Mammary microvascular endothelial cell (primary cell): ENCODE results near the gene GTPBP8. TPM values are rescaled to one million over a fixed set of nuclear protein-coding genes. Genes with fewer than 3 reads are reported as not detected.

ENCODE experiments used
- total RNA-seq: library from RNA; depleted of rRNA; stranded (reverse); fragments of >200 nt; gene quantifications from 2 replicates; pipeline ENCODE4 v1.2.3, GENCODE V29; 2015

GTPBP8 gene
- 19.6 and 22.7 TPM in 2 replicates for total RNA-seq

GRCh38 chr3:112990672-112991602 is at the start of gene GTPBP8:
Gene GTPBP8 (plus strand): TSS chr3:112990984. CDS start chr3:112991000, 16 bp downstream.

DNA sequence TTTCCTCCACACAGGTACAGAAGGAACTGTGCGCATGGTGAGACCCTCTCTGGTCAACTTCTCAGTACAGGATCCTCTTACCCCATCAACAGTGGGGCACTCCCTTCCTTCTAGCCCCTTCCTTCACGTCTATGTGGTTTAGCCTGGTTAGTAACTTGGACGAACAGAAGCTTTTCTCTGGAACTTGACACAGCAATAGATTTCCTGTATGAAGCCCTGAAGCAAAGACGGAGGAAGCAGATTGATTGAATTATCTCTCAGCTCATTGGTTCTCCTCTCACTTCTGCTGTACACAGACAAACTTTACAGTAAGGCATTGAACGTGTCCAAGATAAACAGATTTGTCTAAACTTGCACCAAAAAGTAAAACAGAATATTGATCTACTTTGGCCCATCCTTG is 15.9 kb upstream of the GTPBP8 start, which contains the start of gene CD200R1:
Gene CD200R1, minus strand, starts transcription at position 210 of the 400 bp plus-strand sequence. CDS start 246 bp downstream, outside the sequence.

Other genes starting within 250 kb of the GTPBP8 start
- gene CD200R1L, start 144.1 kb upstream of the GTPBP8 start, total RNA-seq = not detected in 2 replicates
- not detected in 2 replicates for gene CD200R1, start 15.9 kb upstream of the GTPBP8 start, total RNA-seq
- gene BOC, start 220.6 kb downstream of the GTPBP8 start, total RNA-seq = 0.27 and 0.34 TPM in 2 replicates